Measurements from ENCODE around the gene ITGB2.

DNA sequence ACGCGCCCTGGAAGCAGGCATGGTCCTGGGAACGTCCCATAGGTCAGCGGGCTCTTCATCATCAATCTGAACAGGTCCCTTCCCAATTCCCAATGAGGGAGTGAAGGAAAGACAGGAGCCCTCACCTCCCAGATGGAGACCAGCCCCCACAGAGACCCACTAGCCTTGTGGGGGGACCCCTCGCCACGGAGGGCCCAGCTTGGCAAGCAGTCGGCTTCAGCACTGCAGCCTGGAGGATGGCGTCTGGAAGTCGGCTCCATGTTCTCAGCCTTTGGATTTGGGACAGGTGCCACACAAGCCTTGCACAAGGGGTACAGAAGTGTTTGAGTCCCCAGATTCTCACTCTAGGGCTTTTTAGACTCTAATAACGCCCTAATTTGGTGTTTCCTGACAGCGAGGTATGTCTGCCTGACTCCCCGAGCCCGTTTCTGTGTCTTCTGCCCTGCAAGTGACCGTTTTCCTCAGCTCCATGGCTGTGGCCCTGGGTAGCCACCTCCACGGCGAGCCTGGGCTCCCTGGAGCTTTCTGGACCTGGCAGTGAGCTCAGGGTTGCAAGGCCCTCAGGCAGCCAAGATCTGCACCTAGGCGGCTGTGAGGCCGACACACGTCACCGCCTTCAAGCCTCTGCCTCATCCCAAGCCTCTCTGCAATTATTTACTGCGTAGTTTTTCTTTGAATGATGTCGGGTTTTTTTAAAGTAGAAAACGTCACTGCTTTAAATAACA is 77.8 kb downstream of the ITGB2 start:
- TF ChIP-seq, protein P1, sequence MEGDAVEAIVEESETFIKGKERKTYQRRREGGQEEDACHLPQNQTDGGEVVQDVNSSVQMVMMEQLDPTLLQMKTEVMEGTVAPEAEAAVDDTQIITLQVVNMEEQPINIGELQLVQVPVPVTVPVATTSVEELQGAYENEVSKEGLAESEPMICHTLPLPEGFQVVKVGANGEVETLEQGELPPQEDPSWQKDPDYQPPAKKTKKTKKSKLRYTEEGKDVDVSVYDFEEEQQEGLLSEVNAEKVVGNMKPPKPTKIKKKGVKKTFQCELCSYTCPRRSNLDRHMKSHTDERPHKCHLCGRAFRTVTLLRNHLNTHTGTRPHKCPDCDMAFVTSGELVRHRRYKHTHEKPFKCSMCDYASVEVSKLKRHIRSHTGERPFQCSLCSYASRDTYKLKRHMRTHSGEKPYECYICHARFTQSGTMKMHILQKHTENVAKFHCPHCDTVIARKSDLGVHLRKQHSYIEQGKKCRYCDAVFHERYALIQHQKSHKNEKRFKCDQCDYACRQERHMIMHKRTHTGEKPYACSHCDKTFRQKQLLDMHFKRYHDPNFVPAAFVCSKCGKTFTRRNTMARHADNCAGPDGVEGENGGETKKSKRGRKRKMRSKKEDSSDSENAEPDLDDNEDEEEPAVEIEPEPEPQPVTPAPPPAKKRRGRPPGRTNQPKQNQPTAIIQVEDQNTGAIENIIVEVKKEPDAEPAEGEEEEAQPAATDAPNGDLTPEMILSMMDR (IDR thresholded peaks at IDR 0.05) = no peak
- TF ChIP-seq POLR2A (IDR thresholded peaks at IDR 0.05) = no peak

Measured in heart left ventricle (tissue), 13 donors.